ENCODE results near the gene HACD1. TPM values are rescaled to one million over a fixed set of nuclear protein-coding genes. Genes with fewer than 3 reads are reported as not detected.

Gene HACD1
- total and polyA plus RNA-seq, 2 donors from 2014 or later = 11.4 to 11.6 TPM

- Histone ChIP-seq H3K27ac (ENCODE audit: low read depth in 2 of 2, low read length in 2 of 2) (no peak overlapping the region), H3K27me3 (ENCODE audit: control insufficient read depth, insufficient read depth, low read length) (no peaks in the 10 kb centered on the region), H3K9ac (ENCODE audit: low read length in 3 of 3) (no peak overlapping the region), H3K4me3 (ENCODE audit: low read length in 3 of 3) (no peak overlapping the region), H3K9me3 (ENCODE audit: control insufficient read depth in 2 of 3, insufficient read depth in 1 of 3, low read length in 3 of 3) (no peaks in the 10 kb centered on the region), H3K4me1 (ENCODE audit: control insufficient read depth in 2 of 3, insufficient read depth in 2 of 3, low read depth in 1 of 3, low read length in 3 of 3) (no peaks in the 10 kb centered on the region), H3K36me3 (ENCODE audit: control insufficient read depth in 2 of 3, insufficient read depth in 3 of 3, low read length in 3 of 3) (no peaks in the 10 kb centered on the region)
- FAIRE-seq (no peak), DNase-seq (peak in 3 of 5 donors; percentile 16 to 64 (median 64))
- intact Hi-C loops (cut with DNase I) = no loop called here
- no peak for TF ChIP-seq CTCF (IDR thresholded peaks at IDR 0.05; ENCODE audit: borderline replicate concordance, extremely low read depth, insufficient read depth)
Measured at GRCh38 chr10:17586821-17587234, 30.3 kb downstream of the HACD1 start.

- Histone ChIP-seq H3K36me3 (ENCODE audit: control insufficient read depth in 2 of 3, insufficient read depth in 3 of 3, low read length in 3 of 3) (no peaks in the 10 kb centered on the region), H3K4me1 (ENCODE audit: control insufficient read depth in 2 of 3, insufficient read depth in 2 of 3, low read depth in 1 of 3, low read length in 3 of 3) (no peaks in the 10 kb centered on the region), H3K9ac (ENCODE audit: low read length in 3 of 3) (no peak overlapping the region), H3K4me3 (ENCODE audit: low read length in 3 of 3) (no peak overlapping the region), H3K27me3 (ENCODE audit: control insufficient read depth, insufficient read depth, low read length) (no peaks in the 10 kb centered on the region), H3K27ac (ENCODE audit: low read depth in 2 of 2, low read length in 2 of 2) (no peak overlapping the region), H3K9me3 (ENCODE audit: control insufficient read depth in 2 of 3, insufficient read depth in 1 of 3, low read length in 3 of 3) (no peaks in the 10 kb centered on the region)
- intact Hi-C loops (cut with DNase I) = no loop called here
- DNase-seq (no peak), FAIRE-seq (no peak)
- no peak for TF ChIP-seq CTCF (IDR thresholded peaks at IDR 0.05; ENCODE audit: borderline replicate concordance, extremely low read depth, insufficient read depth)
Measured at GRCh38 chr10:17585016-17585415, 32.2 kb downstream of the HACD1 start.

GRCh38 chr10:17580885-17581284, 36.3 kb downstream of the HACD1 start:
- intact Hi-C loops (cut with DNase I) = no loop called here
- Histone ChIP-seq H3K27ac (ENCODE audit: low read depth in 2 of 2, low read length in 2 of 2) (no peak overlapping the region), H3K36me3 (ENCODE audit: control insufficient read depth in 2 of 3, insufficient read depth in 3 of 3, low read length in 3 of 3) (no peaks in the 10 kb centered on the region), H3K9ac (ENCODE audit: low read length in 3 of 3) (no peak overlapping the region), H3K4me3 (ENCODE audit: low read length in 3 of 3) (no peak overlapping the region), H3K27me3 (ENCODE audit: control insufficient read depth, insufficient read depth, low read length) (no peaks in the 10 kb centered on the region), H3K4me1 (ENCODE audit: control insufficient read depth in 2 of 3, insufficient read depth in 2 of 3, low read depth in 1 of 3, low read length in 3 of 3) (no peaks in the 10 kb centered on the region), H3K9me3 (ENCODE audit: control insufficient read depth in 2 of 3, insufficient read depth in 1 of 3, low read length in 3 of 3) (no peaks in the 10 kb centered on the region)
- FAIRE-seq = no peak
- no peak for DNase-seq
- no peak for TF ChIP-seq CTCF (IDR thresholded peaks at IDR 0.05; ENCODE audit: borderline replicate concordance, extremely low read depth, insufficient read depth)

- no peaks in the 10 kb centered on the region for H3K36me3 ChIP-seq (ENCODE audit: control insufficient read depth in 2 of 3, insufficient read depth in 3 of 3, low read length in 3 of 3)
- H3K9me3 ChIP-seq (ENCODE audit: control insufficient read depth in 2 of 3, insufficient read depth in 1 of 3, low read length in 3 of 3) = peaks cover 0 to 2% (median 0%) of the 10 kb centered on the region in 3 donors
- H3K27me3 ChIP-seq (ENCODE audit: control insufficient read depth, insufficient read depth, low read length) = no peaks in the 10 kb centered on the region
- H3K9ac ChIP-seq (ENCODE audit: low read length in 3 of 3) = no peak overlapping the region
- no peak overlapping the region for H3K27ac ChIP-seq (ENCODE audit: low read depth in 2 of 2, low read length in 2 of 2)
- intact Hi-C loops (cut with DNase I) = no loop called here
- TF ChIP-seq CTCF (IDR thresholded peaks at IDR 0.05; ENCODE audit: borderline replicate concordance, extremely low read depth, insufficient read depth) = no peak
- FAIRE-seq (no peak), DNase-seq (peak in 1 of 5 donors; percentile 8)
- no peak overlapping the region for H3K4me3 ChIP-seq (ENCODE audit: low read length in 3 of 3)
- no peaks in the 10 kb centered on the region for H3K4me1 ChIP-seq (ENCODE audit: control insufficient read depth in 2 of 3, insufficient read depth in 2 of 3, low read depth in 1 of 3, low read length in 3 of 3)
Measured at GRCh38 chr10:17578603-17579002, 38.6 kb downstream of the HACD1 start.
